DND-41 (cell line): Measurements from ENCODE around the gene CDH23.

ENCODE experiments used
- ATAC-seq: fragments of 200-7000 bp; cut with Tn5 transposase; 3 replicates; pipeline ENCODE4 v1.9.1; 2021; ENCODE audit warnings: low read depth; ENCODE audit not compliant: insufficient read depth
- DNase-seq: peaks from one replicate; pipeline ENCODE4 v3.0.0-alpha.2; 2020
- H2AFZ ChIP-seq: 2 replicates; pipeline ENCODE4 v1.6.0; 2012; ENCODE audit warnings: low read depth, low read length
- H3K27ac ChIP-seq: 2 replicates; pipeline ENCODE4 v1.5.1; 2012; ENCODE audit warnings: low read length, inconsistent platforms
- H3K27me3 ChIP-seq: fragments of 200-600 bp; sonication (generic); 2 replicates; pipeline ENCODE4 v1.6.0; 2012; ENCODE audit warnings: low read length, mild to moderate bottlenecking, inconsistent platforms; ENCODE audit not compliant: insufficient read depth, poor library complexity
- H3K36me3 ChIP-seq: 2 replicates; pipeline ENCODE4 v1.5.1; 2012; ENCODE audit warnings: low read length, inconsistent platforms; ENCODE audit not compliant: insufficient read depth
- H3K4me1 ChIP-seq: 2 replicates; pipeline ENCODE4 v1.5.1; 2012; ENCODE audit warnings: mild to moderate bottlenecking, low read length; ENCODE audit not compliant: insufficient read depth
- H3K4me2 ChIP-seq: 2 replicates; pipeline ENCODE4 v1.6.0; 2012; ENCODE audit warnings: mild to moderate bottlenecking, moderate library complexity, low read length, inconsistent platforms; ENCODE audit not compliant: insufficient read depth
- H3K4me3 ChIP-seq, 2 experiments: fragments of 200-600 bp in 1 of 2; shearing (Covaris generic) in 1 of 2; 2 replicates each; pipeline ENCODE4 v1.5.1; 2012 to 2016; ENCODE audit warnings: inconsistent platforms in 2 of 2, low read length in 2 of 2, mild to moderate bottlenecking in 2 of 2, low read depth in 1 of 2, moderate library complexity in 1 of 2
- H3K79me2 ChIP-seq: 2 replicates; pipeline ENCODE4 v1.6.0; 2012; ENCODE audit warnings: low read length, inconsistent platforms; ENCODE audit not compliant: insufficient read depth
- H3K9ac ChIP-seq: 2 replicates; pipeline ENCODE4 v1.6.0; 2012; ENCODE audit warnings: low read depth, mild to moderate bottlenecking, inconsistent platforms, low read length, moderate library complexity
- H3K9me3 ChIP-seq: 2 replicates; pipeline ENCODE4 v1.5.1; 2012; ENCODE audit warnings: low read length, moderate library complexity, mild to moderate bottlenecking, inconsistent platforms; ENCODE audit not compliant: insufficient read depth, severe bottlenecking
- H4K20me1 ChIP-seq: 2 replicates; pipeline ENCODE4 v1.6.0; 2012; ENCODE audit warnings: low read length; ENCODE audit not compliant: insufficient read depth
- CTCF ChIP-seq: IDR thresholded peaks from 2 replicates; pipeline ENCODE4 v1.5.1; 2012; ENCODE audit warnings: borderline replicate concordance, low read length, moderate library complexity, mild to moderate bottlenecking; ENCODE audit not compliant: poor library complexity, severe bottlenecking; ENCODE audit errors: extremely low read depth
- EZH2 ChIP-seq: IDR thresholded peaks from 3 replicates; pipeline ENCODE4 v1.6.1; 2012; ENCODE audit warnings: borderline replicate concordance, low read depth, mild to moderate bottlenecking, moderate library complexity, low read length, inconsistent platforms; ENCODE audit not compliant: severe bottlenecking

Gene CDH23

GRCh38 chr10:71629131-71629530 is 232.4 kb downstream of the CDH23 start:
- ATAC-seq, result no peak
- Histone ChIP-seq H3K36me3 (no peaks in the 10 kb centered on the region), H3K9me3 (no peaks in the 10 kb centered on the region), H2AFZ (no peak overlapping the region), H3K27me3 (peaks cover 26% of the 10 kb centered on the region), H3K4me1 (no peaks in the 10 kb centered on the region), H4K20me1 (no peaks in the 10 kb centered on the region; the same call in 1 of the 2 replicates), H3K4me2 (no peak overlapping the region), H3K27ac (no peak overlapping the region), H3K79me2 (no peaks in the 10 kb centered on the region), H3K4me3 (no peak overlapping the region), H3K9ac (no peak overlapping the region)
- TF ChIP-seq CTCF, result no peak
- no peak for TF ChIP-seq EZH2
- DNase-seq, result no peak

GRCh38 chr10:71630168-71630567 is 233.4 kb downstream of the CDH23 start:
- Histone ChIP-seq H4K20me1 (no peaks in the 10 kb centered on the region; the same call in 1 of the 2 replicates), H3K79me2 (no peaks in the 10 kb centered on the region), H3K27me3 (peaks cover 31% of the 10 kb centered on the region), H3K9me3 (no peaks in the 10 kb centered on the region), H3K4me3 (no peak overlapping the region), H3K9ac (no peak overlapping the region), H3K36me3 (no peaks in the 10 kb centered on the region), H3K4me2 (no peak overlapping the region), H3K27ac (no peak overlapping the region), H2AFZ (no peak overlapping the region), H3K4me1 (no peaks in the 10 kb centered on the region)
- ATAC-seq, result no peak
- no peak for DNase-seq
- no peak for TF ChIP-seq CTCF
- no peak for TF ChIP-seq EZH2

- Histone ChIP-seq H3K36me3 (no peaks in the 10 kb centered on the region), H4K20me1 (no peaks in the 10 kb centered on the region; the same call in 1 of the 2 replicates), H3K9me3 (no peaks in the 10 kb centered on the region), H3K9ac (no peak overlapping the region), H3K4me3 (no peak overlapping the region), H2AFZ (no peak overlapping the region), H3K4me1 (no peaks in the 10 kb centered on the region), H3K79me2 (no peaks in the 10 kb centered on the region), H3K4me2 (no peak overlapping the region), H3K27me3 (peaks cover 32% of the 10 kb centered on the region), H3K27ac (no peak overlapping the region)
- no peak for TF ChIP-seq EZH2
- TF ChIP-seq CTCF, result no peak
- ATAC-seq (no peak), DNase-seq (no peak)
These were observed 234.5 kb downstream of the CDH23 start for GRCh38 chr10:71631007-71631861.
